ENCODE measurements around the gene RAB40C. TPM values are rescaled to one million over a fixed set of nuclear protein-coding genes. Genes with fewer than 3 reads are reported as not detected.

RAB40C gene
- total RNA-seq, 2 experiments from 2014 or later = 13.3 to 17.6 TPM

- no peaks in the 10 kb centered on the region for H3K36me3 Mint-ChIP-seq (ENCODE audit: low read depth)
- H3K4me3 Mint-ChIP-seq = no peak overlapping the region
- no peaks in the 10 kb centered on the region for H3K27me3 Mint-ChIP-seq
- CTCF ChIA-PET = interaction anchor here (1.7 kb wide), 1 partner anchor 11 kb away, joined by 4 read pairs; the partner anchor contains the start of gene METTL26
- POLR2A ChIA-PET = no interaction called here
- no peak for DNase-seq
- no peak overlapping the region for H3K27ac Mint-ChIP-seq
- no peaks in the 10 kb centered on the region for H3K4me1 Mint-ChIP-seq
- H3K9me3 Mint-ChIP-seq = no peaks in the 10 kb centered on the region
Measured at GRCh38 chr16:625117-625976, 35.5 kb downstream of the RAB40C start.

- Mint-ChIP-seq H3K4me3 (no peak overlapping the region), H3K9me3 (no peaks in the 10 kb centered on the region), H3K27ac (no peak overlapping the region), H3K27me3 (no peaks in the 10 kb centered on the region), H3K4me1 (no peaks in the 10 kb centered on the region), H3K36me3 (ENCODE audit: low read depth) (no peaks in the 10 kb centered on the region)
- no peak for DNase-seq
- POLR2A ChIA-PET = no interaction called here
- CTCF ChIA-PET = interaction anchor here (1.7 kb wide), 1 partner anchor 10 kb away, joined by 4 read pairs; the partner anchor contains the start of gene METTL26
Measured at GRCh38 chr16:625977-626765, 36.3 kb downstream of the RAB40C start.

- H3K9me3 Mint-ChIP-seq = no peaks in the 10 kb centered on the region
- POLR2A ChIA-PET = no interaction called here
- DNase-seq = no peak
- no peaks in the 10 kb centered on the region for H3K27me3 Mint-ChIP-seq
- no peaks in the 10 kb centered on the region for H3K36me3 Mint-ChIP-seq (ENCODE audit: low read depth)
- CTCF ChIA-PET = interaction anchor here (1.7 kb wide), 1 partner anchor 10 kb away, joined by 4 read pairs; the partner anchor contains the start of gene METTL26
- no peak overlapping the region for H3K4me3 Mint-ChIP-seq
- H3K4me1 Mint-ChIP-seq = no peaks in the 10 kb centered on the region
- H3K27ac Mint-ChIP-seq = no peak overlapping the region
Measured at GRCh38 chr16:626787-627453, 37.1 kb downstream of the RAB40C start.

- Mint-ChIP-seq H3K27me3 (no peaks in the 10 kb centered on the region), H3K4me3 (no peak overlapping the region), H3K27ac (no peak overlapping the region), H3K36me3 (ENCODE audit: low read depth) (no peaks in the 10 kb centered on the region), H3K4me1 (no peaks in the 10 kb centered on the region), H3K9me3 (no peaks in the 10 kb centered on the region)
- CTCF ChIA-PET = interaction anchor here (1.7 kb wide), 1 partner anchor 9 kb away, joined by 4 read pairs; the partner anchor contains the start of gene METTL26
- POLR2A ChIA-PET = no interaction called here
- DNase-seq = no peak
Measured at GRCh38 chr16:627454-628239, 37.8 kb downstream of the RAB40C start.

GRCh38 chr16:628321-629061 lies 38.6 kb downstream of the RAB40C start:
- DNase-seq = no peak
- no peak overlapping the region for H3K4me3 Mint-ChIP-seq
- no peak overlapping the region for H3K27ac Mint-ChIP-seq
- H3K4me1 Mint-ChIP-seq = no peaks in the 10 kb centered on the region
- H3K36me3 Mint-ChIP-seq (ENCODE audit: low read depth) = no peaks in the 10 kb centered on the region
- ChIA-PET CTCF (no interaction called here), POLR2A (no interaction called here)
- H3K27me3 Mint-ChIP-seq = no peaks in the 10 kb centered on the region
- no peaks in the 10 kb centered on the region for H3K9me3 Mint-ChIP-seq

- DNase-seq = no peak
- Mint-ChIP-seq H3K27me3 (no peaks in the 10 kb centered on the region), H3K4me3 (no peak overlapping the region), H3K27ac (no peak overlapping the region), H3K36me3 (ENCODE audit: low read depth) (no peaks in the 10 kb centered on the region), H3K4me1 (no peaks in the 10 kb centered on the region), H3K9me3 (no peaks in the 10 kb centered on the region)
- ChIA-PET POLR2A (no interaction called here), CTCF (interaction anchor here (0.5 kb wide), 1 partner anchor 13 kb away, joined by 3 read pairs; no protein-coding TSS in a partner anchor)
Measured at GRCh38 chr16:629185-629832, 39.4 kb downstream of the RAB40C start.

- ChIA-PET POLR2A (no interaction called here), CTCF (interaction anchor here (0.5 kb wide), 1 partner anchor 14 kb away, joined by 3 read pairs; no protein-coding TSS in a partner anchor)
- Mint-ChIP-seq H3K9me3 (no peaks in the 10 kb centered on the region), H3K4me1 (peaks cover 2% of the 10 kb centered on the region), H3K27me3 (no peaks in the 10 kb centered on the region), H3K4me3 (no peak overlapping the region), H3K27ac (no peak overlapping the region), H3K36me3 (ENCODE audit: low read depth) (no peaks in the 10 kb centered on the region)
- DNase-seq = no peak
Measured at GRCh38 chr16:629833-630248, 40.0 kb downstream of the RAB40C start.

- Mint-ChIP-seq H3K36me3 (ENCODE audit: low read depth) (no peaks in the 10 kb centered on the region), H3K27me3 (no peaks in the 10 kb centered on the region), H3K4me3 (no peak overlapping the region), H3K4me1 (peaks cover 4% of the 10 kb centered on the region), H3K27ac (no peak overlapping the region), H3K9me3 (no peaks in the 10 kb centered on the region)
- ChIA-PET CTCF (no interaction called here), POLR2A (no interaction called here)
- no peak for DNase-seq
Measured at GRCh38 chr16:630249-630814, 40.5 kb downstream of the RAB40C start.

GRCh38 chr16:630815-631405 lies 41.0 kb downstream of the RAB40C start, which contains the start of gene WFIKKN1:
Gene WFIKKN1 (plus strand): TSS chr16:630985. CDS start chr16:631254, 269 bp downstream.
- Mint-ChIP-seq H3K9me3 (no peaks in the 10 kb centered on the region), H3K27ac (no peak within 1 kb of the TSS), H3K4me1 (peaks cover 4% of the 10 kb centered on the region), H3K36me3 (ENCODE audit: low read depth) (no peaks in the 10 kb centered on the region), H3K4me3 (no peak within 1 kb of the TSS), H3K27me3 (no peaks in the 10 kb centered on the region)
- no peak for DNase-seq
- CTCF ChIA-PET = no interaction called here
- POLR2A ChIA-PET = no interaction called here

- no peak for DNase-seq
- ChIA-PET POLR2A (no interaction called here), CTCF (no interaction called here)
- peaks cover 9% of the 10 kb centered on the region for H3K4me1 Mint-ChIP-seq
- H3K36me3 Mint-ChIP-seq (ENCODE audit: low read depth) = no peaks in the 10 kb centered on the region
- no peak overlapping the region for H3K4me3 Mint-ChIP-seq
- H3K27me3 Mint-ChIP-seq = peaks cover 4% of the 10 kb centered on the region
- no peaks in the 10 kb centered on the region for H3K9me3 Mint-ChIP-seq
- H3K27ac Mint-ChIP-seq = no peak overlapping the region
Measured at GRCh38 chr16:631808-632358, 42.0 kb downstream of the RAB40C start.
